Thymus (tissue), 11 donors: ENCODE measurements around the gene NMNAT3. TPM values are rescaled to one million over a fixed set of nuclear protein-coding genes. Genes with fewer than 3 reads are reported as not detected.

Source experiments
- DNase-seq, 9 donors: peaks; one replicate each; pipeline ENCODE4 v3.0.0-alpha.2; 2013; ENCODE audit warnings: low spot score in 9 of 9, low read depth in 6 of 9, missing footprints in 1 of 9
- H3K27ac ChIP-seq, 2 donors: one replicate each; pipeline ENCODE4 v1.5.1; 2013; ENCODE audit warnings: control low read depth in 1 of 2, low read depth in 1 of 2, low read length in 1 of 2, mild to moderate bottlenecking in 1 of 2, moderate library complexity in 1 of 2
- H3K27me3 ChIP-seq, 2 donors: one replicate each; pipeline ENCODE4 v1.5.1; 2013; ENCODE audit warnings: low read length in 1 of 2; ENCODE audit not compliant: control insufficient read depth in 2 of 2, insufficient read depth in 1 of 2
- H3K36me3 ChIP-seq, 2 donors: one replicate each; pipeline ENCODE4 v1.5.1; 2013; ENCODE audit warnings: low read length in 1 of 2, mild to moderate bottlenecking in 1 of 2, moderate library complexity in 1 of 2; ENCODE audit not compliant: control insufficient read depth in 2 of 2, insufficient read depth in 2 of 2
- H3K4me1 ChIP-seq, 2 donors: one replicate each; pipeline ENCODE4 v1.5.1; 2013; ENCODE audit warnings: low read length in 2 of 2; ENCODE audit not compliant: control insufficient read depth in 2 of 2, insufficient read depth in 2 of 2
- H3K4me3 ChIP-seq, 2 donors: one replicate each; pipeline ENCODE4 v1.5.1; 2013; ENCODE audit warnings: low read length in 2 of 2, control low read depth in 1 of 2, mild to moderate bottlenecking in 1 of 2
- H3K9me3 ChIP-seq, 2 donors: one replicate each; pipeline ENCODE4 v1.5.1; 2013; ENCODE audit warnings: low read length in 1 of 2, mild to moderate bottlenecking in 1 of 2; ENCODE audit not compliant: control insufficient read depth in 2 of 2, insufficient read depth in 1 of 2
- WGBS: extraction: QIAGEN DNeasy Blood & Tissue Kit; methylation state at CpG from one replicate; pipeline ENCODE4 v1.1.7; 2013; 5-methylcytosine and 5-hydroxymethylcytosine counted together
- polyA plus RNA-seq: library from polyadenylated mRNA; stranded (reverse); fragments of 200-250 nt; gene quantifications from one replicate; pipeline ENCODE4 v1.2.3, GENCODE V29; 2013
- total RNA-seq: library from RNA; stranded (reverse); fragments of 120-200 nt; gene quantifications from one replicate; pipeline ENCODE4 v1.2.4, GENCODE V29; 2013
- donor health status: healthy.

Gene NMNAT3
- total and polyA plus RNA-seq, 2 donors = 4.7 to 5.2 TPM

- no peak overlapping the region for H3K27ac ChIP-seq
- peaks cover 0 to 10% of the 10 kb centered on the region in 2 donors for H3K4me1 ChIP-seq
- WGBS = 89% methylated on average over 4 of the region's 4 CpGs
- H3K27me3 ChIP-seq = no peaks in the 10 kb centered on the region
- DNase-seq = no peak
- no peaks in the 10 kb centered on the region for H3K9me3 ChIP-seq
- no peaks in the 10 kb centered on the region for H3K36me3 ChIP-seq
- H3K4me3 ChIP-seq = no peak overlapping the region
Observed at GRCh38 chr3:139529662-139530061, 148.1 kb downstream of the NMNAT3 start.

DNA sequence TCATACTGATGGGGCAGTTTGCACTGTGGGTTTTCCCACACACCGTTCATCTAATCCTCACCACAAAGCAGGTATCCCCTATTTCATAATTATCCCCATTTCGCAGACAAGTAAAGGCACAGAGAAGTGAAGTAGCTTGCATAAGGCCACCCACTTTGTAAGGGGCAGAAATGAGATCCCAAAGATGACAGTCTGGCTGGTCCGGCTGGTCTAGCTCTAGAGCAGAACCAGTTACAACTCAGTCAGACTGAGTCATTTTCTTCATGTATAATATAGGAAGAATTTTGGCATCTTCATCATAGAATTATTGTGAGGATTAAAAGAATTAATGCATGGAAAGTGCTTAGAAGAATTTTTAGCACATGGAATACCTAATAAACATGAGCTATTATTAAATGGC, 148.8 kb downstream of the NMNAT3 start:
- WGBS = 95% methylated on average over 3 of the region's 3 CpGs
- Histone ChIP-seq H3K9me3 (no peaks in the 10 kb centered on the region), H3K27ac (no peak overlapping the region), H3K27me3 (no peaks in the 10 kb centered on the region), H3K4me3 (no peak overlapping the region), H3K36me3 (no peaks in the 10 kb centered on the region), H3K4me1 (peaks cover 0 to 4% of the 10 kb centered on the region in 2 donors)
- DNase-seq = no peak

- WGBS = 98% methylated on average over 2 of the region's 2 CpGs
- H3K27me3 ChIP-seq = no peaks in the 10 kb centered on the region
- H3K9me3 ChIP-seq = no peaks in the 10 kb centered on the region
- no peak overlapping the region for H3K4me3 ChIP-seq
- H3K27ac ChIP-seq = no peak overlapping the region
- no peak for DNase-seq
- H3K36me3 ChIP-seq = no peaks in the 10 kb centered on the region
- no peaks in the 10 kb centered on the region for H3K4me1 ChIP-seq
Observed at GRCh38 chr3:139528281-139528680, 149.5 kb downstream of the NMNAT3 start.

DNA sequence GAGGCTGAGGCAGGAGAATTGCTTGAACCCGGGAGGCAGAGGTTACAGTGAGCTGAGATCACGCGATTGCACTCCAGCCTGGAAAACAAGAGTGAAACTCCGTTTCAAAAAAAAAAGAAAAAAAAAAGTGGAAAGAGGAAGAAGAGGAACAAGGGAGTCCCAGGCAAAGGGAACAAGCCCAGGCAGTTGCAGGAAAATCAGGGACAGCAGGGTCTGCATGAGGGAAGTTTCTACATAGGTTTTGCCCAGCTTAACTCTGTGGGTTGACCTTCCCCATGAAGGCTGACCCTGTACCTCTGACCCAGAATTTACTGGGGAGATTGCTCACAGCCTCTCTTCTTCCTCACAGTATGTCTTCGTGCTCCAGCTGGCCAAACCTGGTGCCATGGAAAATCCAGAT, 150.5 kb downstream of the NMNAT3 start:
- Histone ChIP-seq H3K9me3 (no peaks in the 10 kb centered on the region), H3K27me3 (no peaks in the 10 kb centered on the region)

DNA sequence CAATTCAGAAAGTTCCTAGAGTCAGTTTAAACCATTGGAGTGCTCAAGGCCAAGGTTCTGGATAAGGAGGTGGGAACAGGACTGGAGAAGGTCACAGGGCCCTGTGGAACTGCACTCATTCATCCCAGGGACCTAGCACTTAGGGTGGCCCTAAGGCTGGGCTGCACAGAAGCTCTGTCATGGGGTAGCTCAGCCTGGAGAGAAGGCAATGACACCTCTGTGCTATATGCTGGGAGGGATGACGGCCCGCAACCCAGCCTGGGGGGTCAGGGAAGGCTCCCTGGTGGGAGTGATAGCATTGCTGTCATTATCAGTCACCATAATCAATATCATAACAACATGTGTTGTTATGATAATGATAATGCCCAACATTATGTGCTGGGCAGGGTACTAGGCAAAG, 151.6 kb downstream of the NMNAT3 start:
- H3K9me3 ChIP-seq = no peaks in the 10 kb centered on the region
- no peaks in the 10 kb centered on the region for H3K4me1 ChIP-seq
- DNase-seq = no peak
- H3K27me3 ChIP-seq = no peaks in the 10 kb centered on the region
- no peak overlapping the region for H3K27ac ChIP-seq
- 96% methylated on average over 2 of the region's 2 CpGs for WGBS
- no peaks in the 10 kb centered on the region for H3K36me3 ChIP-seq
- no peak overlapping the region for H3K4me3 ChIP-seq

More for the DNA sequence above, 150.5 kb downstream of the NMNAT3 start:
- H3K4me1 ChIP-seq = no peaks in the 10 kb centered on the region
- H3K4me3 ChIP-seq = no peak overlapping the region
- DNase-seq = no peak
- no peak overlapping the region for H3K27ac ChIP-seq
- WGBS = 94% methylated on average over 5 of the region's 5 CpGs
- H3K36me3 ChIP-seq = no peaks in the 10 kb centered on the region

- no peak for DNase-seq
- H3K27ac ChIP-seq = no peak overlapping the region
- H3K4me3 ChIP-seq = no peak overlapping the region
- H3K36me3 ChIP-seq = no peaks in the 10 kb centered on the region
- H3K9me3 ChIP-seq = no peaks in the 10 kb centered on the region
- 95% methylated on average over 7 of the region's 7 CpGs for WGBS
- no peaks in the 10 kb centered on the region for H3K27me3 ChIP-seq
- H3K4me1 ChIP-seq = no peaks in the 10 kb centered on the region
Observed at GRCh38 chr3:139524841-139525636, 152.7 kb downstream of the NMNAT3 start.

- H3K27me3 ChIP-seq = no peaks in the 10 kb centered on the region
- no peak overlapping the region for H3K27ac ChIP-seq
- WGBS = 62% methylated on average over 1 of the region's 1 CpG
Observed at GRCh38 chr3:139523718-139524117, 154.1 kb downstream of the NMNAT3 start.

GRCh38 chr3:139523166-139523565, 154.6 kb downstream of the NMNAT3 start:
- Histone ChIP-seq H3K4me1 (no peaks in the 10 kb centered on the region), H3K4me3 (no peak overlapping the region), H3K36me3 (no peaks in the 10 kb centered on the region), H3K9me3 (no peaks in the 10 kb centered on the region), H3K27me3 (no peaks in the 10 kb centered on the region), H3K27ac (no peak overlapping the region)
- DNase-seq = no peak
- WGBS = 95% methylated on average over 5 of the region's 5 CpGs

More at GRCh38 chr3:139523718-139524117, 154.1 kb downstream of the NMNAT3 start:
- Histone ChIP-seq H3K36me3 (no peaks in the 10 kb centered on the region), H3K4me3 (no peak overlapping the region), H3K4me1 (no peaks in the 10 kb centered on the region), H3K9me3 (no peaks in the 10 kb centered on the region)
- no peak for DNase-seq

- H3K9me3 ChIP-seq = no peaks in the 10 kb centered on the region
- WGBS = 66% methylated on average over 2 of the region's 2 CpGs
- no peaks in the 10 kb centered on the region for H3K27me3 ChIP-seq
- no peaks in the 10 kb centered on the region for H3K36me3 ChIP-seq
- no peak for DNase-seq
- H3K4me1 ChIP-seq = no peaks in the 10 kb centered on the region
- no peak overlapping the region for H3K4me3 ChIP-seq
- no peak overlapping the region for H3K27ac ChIP-seq
Observed at GRCh38 chr3:139522421-139522820, 155.4 kb downstream of the NMNAT3 start.
